Measurements from ENCODE around the gene NOC3L.

Gene NOC3L, protein sequence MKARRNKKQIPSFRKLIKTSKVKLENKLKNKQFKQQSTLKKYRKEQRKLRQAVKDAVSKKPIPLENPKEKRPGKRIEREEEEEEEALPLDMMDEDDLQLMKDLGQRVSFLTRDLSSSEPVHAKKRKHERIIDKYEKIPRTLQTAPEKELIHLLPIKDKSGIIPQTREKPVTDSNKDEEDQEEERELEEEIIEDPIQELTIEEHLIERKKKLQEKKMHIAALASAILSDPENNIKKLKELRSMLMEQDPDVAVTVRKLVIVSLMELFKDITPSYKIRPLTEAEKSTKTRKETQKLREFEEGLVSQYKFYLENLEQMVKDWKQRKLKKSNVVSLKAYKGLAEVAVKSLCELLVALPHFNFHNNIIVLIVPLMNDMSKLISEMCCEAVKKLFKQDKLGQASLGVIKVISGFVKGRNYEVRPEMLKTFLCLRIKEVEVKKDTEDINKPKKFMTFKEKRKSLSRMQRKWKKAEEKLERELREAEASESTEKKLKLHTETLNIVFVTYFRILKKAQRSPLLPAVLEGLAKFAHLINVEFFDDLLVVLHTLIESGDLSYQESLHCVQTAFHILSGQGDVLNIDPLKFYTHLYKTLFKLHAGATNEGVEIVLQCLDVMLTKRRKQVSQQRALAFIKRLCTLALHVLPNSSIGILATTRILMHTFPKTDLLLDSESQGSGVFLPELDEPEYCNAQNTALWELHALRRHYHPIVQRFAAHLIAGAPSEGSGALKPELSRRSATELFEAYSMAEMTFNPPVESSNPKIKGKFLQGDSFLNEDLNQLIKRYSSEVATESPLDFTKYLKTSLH

DNA sequence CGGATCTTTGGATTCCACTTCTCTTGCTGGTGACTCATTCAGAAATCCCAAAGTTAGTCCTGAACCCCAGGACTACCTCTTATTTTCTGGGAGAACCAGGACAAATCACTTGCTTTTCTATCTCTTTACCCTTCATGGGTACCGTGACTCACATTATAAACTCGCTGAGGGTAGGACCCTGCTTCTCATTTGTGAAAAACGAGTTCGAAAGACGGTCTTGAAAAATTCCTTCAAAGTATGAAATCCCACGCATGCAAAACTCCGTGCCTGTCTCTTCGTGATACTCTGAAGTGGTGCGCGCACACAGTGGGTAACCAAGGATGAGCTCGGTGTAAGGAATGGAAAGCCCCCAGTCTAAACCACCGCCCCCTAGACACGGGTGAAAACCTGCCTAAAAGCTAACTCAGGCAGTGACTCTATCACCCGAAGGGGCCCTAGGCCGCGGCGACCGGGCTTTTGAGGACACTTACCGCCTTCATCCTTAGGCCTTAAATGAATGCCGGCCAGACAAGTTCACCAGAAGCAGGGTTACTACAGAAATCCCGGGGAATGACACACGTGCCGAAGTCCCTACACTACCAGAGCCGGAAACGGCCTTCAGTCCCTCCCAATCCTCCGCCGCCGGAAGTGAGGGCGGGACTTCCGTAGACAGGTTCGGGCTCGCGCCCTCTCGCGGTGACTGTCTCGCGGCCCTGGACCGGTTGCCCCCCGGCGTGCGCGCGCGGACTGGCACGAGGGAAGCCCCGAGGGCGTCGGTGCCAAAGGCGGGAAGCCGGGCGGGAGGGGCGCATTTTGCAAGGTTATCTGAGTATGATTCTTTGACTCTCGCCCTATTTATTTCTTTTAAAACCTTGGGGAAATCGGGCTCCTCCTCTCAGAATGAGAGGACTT, at the start of gene NOC3L:
Gene NOC3L (minus strand): TSS at position 580 of the 891 bp plus-strand sequence. CDS start 101 bp downstream, at position 479.
- H3K4me3 ChIP-seq (ENCODE audit: control insufficient read depth, low read depth, low read length) = peak within 1 kb of the TSS; percentile 96
- TF ChIP-seq, protein P1, sequence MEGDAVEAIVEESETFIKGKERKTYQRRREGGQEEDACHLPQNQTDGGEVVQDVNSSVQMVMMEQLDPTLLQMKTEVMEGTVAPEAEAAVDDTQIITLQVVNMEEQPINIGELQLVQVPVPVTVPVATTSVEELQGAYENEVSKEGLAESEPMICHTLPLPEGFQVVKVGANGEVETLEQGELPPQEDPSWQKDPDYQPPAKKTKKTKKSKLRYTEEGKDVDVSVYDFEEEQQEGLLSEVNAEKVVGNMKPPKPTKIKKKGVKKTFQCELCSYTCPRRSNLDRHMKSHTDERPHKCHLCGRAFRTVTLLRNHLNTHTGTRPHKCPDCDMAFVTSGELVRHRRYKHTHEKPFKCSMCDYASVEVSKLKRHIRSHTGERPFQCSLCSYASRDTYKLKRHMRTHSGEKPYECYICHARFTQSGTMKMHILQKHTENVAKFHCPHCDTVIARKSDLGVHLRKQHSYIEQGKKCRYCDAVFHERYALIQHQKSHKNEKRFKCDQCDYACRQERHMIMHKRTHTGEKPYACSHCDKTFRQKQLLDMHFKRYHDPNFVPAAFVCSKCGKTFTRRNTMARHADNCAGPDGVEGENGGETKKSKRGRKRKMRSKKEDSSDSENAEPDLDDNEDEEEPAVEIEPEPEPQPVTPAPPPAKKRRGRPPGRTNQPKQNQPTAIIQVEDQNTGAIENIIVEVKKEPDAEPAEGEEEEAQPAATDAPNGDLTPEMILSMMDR (conservative IDR thresholded peaks at IDR 0.05; ENCODE audit: control insufficient read depth, insufficient read depth, low read depth, low read length) = peak; percentile 64
- peak; percentile 94 for DNase-seq (ENCODE audit: low read depth)

DNA sequence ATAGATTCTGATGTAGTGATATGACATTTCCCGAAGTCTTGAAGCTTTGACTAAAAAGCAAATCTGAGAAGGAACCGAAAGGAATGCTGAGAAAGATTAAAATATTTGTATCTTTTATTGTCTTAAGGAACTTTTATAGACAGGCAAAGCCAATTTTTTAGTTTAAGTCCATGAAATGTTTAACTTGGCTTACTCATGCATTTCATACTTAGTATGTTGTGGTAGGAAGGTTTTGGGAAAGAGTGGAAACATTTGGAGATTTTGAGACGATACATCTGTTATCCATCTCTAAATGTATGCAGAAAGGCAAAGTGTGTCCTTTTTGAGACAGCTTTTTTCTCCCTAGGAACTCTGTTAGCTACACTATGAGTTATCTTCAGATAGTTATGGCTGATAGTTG, 49.7 kb upstream of the NOC3L start:
- TF ChIP-seq, protein P1 (conservative IDR thresholded peaks at IDR 0.05; ENCODE audit: control insufficient read depth, insufficient read depth, low read depth, low read length) = no peak
- H3K4me3 ChIP-seq (ENCODE audit: control insufficient read depth, low read depth, low read length) = no peak overlapping the region
- DNase-seq (ENCODE audit: low read depth) = peak; percentile 6

DNA sequence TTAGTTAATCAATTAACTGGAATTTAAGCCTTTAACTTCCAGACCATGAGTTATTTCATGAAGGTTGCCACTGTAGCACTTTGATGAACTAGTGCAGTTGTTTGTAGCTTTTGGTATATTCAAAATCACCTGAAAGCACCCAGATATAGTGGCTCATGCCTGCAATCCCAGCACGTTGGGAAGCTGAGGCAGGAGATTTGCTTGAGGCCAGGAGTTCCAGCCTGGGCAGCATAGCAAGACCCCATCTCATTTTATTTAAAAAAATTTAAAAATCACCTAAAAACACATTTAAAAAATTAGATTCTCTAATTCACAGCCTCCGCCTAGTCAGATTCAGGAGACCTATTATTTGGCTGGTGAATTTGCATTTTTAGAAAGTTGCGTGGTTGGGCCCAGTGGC, 48.6 kb upstream of the NOC3L start:
- TF ChIP-seq, protein P1 (conservative IDR thresholded peaks at IDR 0.05; ENCODE audit: control insufficient read depth, insufficient read depth, low read depth, low read length) = no peak
- H3K4me3 ChIP-seq (ENCODE audit: control insufficient read depth, low read depth, low read length) = no peak overlapping the region
- DNase-seq (ENCODE audit: low read depth) = no peak

DNA sequence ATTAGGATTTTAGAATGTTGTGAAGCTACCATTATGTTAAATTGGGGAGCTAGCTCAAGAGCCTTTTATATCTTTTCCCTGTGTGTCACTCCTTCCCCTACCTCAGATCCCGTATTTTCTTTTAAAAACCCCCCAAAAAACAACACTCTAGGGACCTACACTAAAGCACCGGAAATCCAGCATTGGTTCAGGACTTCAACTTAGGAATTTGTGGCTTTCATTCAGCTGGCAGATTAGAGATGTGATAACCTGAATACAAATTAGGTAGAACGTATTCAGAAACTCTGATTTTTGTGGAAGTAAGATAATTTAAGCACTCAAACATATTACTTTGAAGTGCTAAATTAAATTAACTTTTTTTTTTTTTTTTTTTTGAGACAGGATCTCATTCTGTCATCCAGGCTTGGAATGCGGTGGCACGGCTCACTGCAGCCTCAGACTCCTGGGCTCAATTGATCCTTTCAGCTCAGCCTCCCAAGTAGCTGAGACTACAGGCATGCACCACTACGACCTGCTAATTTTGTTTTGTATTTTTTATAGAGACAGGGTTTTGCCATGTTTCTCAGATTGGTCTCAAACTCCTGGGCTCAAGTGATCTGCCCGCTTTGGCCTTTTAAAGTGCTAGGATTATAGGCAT, 46.4 kb upstream of the NOC3L start:
- no peak overlapping the region for H3K4me3 ChIP-seq (ENCODE audit: control insufficient read depth, low read depth, low read length)
- DNase-seq (ENCODE audit: low read depth) = no peak
- TF ChIP-seq, protein P1 (conservative IDR thresholded peaks at IDR 0.05; ENCODE audit: control insufficient read depth, insufficient read depth, low read depth, low read length) = no peak

DNA sequence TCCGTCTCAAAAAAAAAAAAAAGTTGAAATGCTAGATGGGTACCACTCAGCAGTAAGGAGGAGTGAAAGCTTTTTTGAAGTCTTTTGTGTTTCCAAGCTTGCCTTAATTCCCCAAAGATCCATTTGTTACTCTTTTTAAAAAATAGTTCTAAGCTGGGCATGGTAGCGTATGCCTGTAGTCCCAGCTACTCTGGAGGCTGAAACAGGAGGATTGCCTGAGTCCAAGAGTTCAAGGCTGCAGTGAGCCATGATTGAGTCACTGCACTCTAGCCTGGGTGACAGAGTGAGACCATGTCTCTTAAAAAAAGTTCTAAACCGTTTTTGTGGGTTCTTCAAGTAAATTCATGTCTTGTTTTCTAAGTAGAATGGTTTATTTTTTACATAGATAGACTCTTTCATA, 44.9 kb upstream of the NOC3L start:
- no peak overlapping the region for H3K4me3 ChIP-seq (ENCODE audit: control insufficient read depth, low read depth, low read length)
- TF ChIP-seq, protein P1 (conservative IDR thresholded peaks at IDR 0.05; ENCODE audit: control insufficient read depth, insufficient read depth, low read depth, low read length) = no peak
- DNase-seq (ENCODE audit: low read depth) = peak; percentile 6

DNA sequence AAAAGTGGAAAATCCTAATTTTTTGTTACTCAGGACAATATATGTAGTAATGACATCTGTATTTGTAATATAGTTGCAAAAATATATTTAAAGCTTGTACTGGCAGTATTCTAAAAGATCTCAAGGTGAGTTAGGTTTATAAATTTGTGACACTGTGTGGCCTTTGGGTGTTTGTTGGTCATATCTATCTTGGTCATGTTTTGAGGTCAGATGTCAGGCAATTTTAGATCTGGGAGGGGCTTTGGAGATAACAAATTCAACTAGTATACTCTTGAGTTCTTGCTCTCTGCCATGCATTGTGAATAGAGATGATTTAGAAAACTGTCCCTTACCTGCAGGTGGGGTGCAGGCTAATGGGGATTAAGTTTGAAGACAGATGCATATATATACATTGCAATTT, 42.7 kb upstream of the NOC3L start:
- no peak overlapping the region for H3K4me3 ChIP-seq (ENCODE audit: control insufficient read depth, low read depth, low read length)
- TF ChIP-seq, protein P1 (conservative IDR thresholded peaks at IDR 0.05; ENCODE audit: control insufficient read depth, insufficient read depth, low read depth, low read length) = no peak
- no peak for DNase-seq (ENCODE audit: low read depth)
